Right renal pelvis (tissue), 4 donors: Measurements from ENCODE around the gene HOXB2. TPM values are rescaled to one million over a fixed set of nuclear protein-coding genes. Genes with fewer than 3 reads are reported as not detected.

Experiments used
- DNase-seq, 4 donors: peaks; one replicate each; pipeline ENCODE4 v3.0.0-alpha.2; 2013; ENCODE audit warnings: low read depth in 4 of 4, low spot score in 3 of 4, missing footprints in 1 of 4
- polyA plus RNA-seq, 4 donors: library from polyadenylated mRNA; unstranded; fragments of 120-200 nt; gene quantifications; one replicate each; pipeline ENCODE4 v1.2.1, GENCODE V29; 2013; ENCODE audit not compliant: insufficient read length in 4 of 4

Gene HOXB2
- polyA plus RNA-seq, 4 donors = 43.5 to 61.1 (median 56.7) TPM

GRCh38 chr17:48579760-48580554, 35.0 kb upstream of the HOXB2 start:
- no peak for DNase-seq

DNA sequence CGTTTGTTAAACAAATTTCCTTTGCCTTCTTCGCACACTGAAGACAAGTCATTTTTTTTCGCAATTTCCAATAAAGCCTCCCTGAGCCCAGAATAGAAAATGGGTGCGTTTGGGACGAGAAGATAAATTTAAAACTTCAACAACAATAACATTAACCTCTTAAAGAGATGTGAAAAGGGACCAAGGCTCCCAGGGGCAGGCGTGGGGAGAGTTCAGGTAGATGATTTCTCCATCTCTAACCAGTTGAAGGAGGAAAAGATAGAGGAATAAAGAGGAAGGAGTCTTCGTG, 34.5 kb upstream of the HOXB2 start:
- no peak for DNase-seq

DNA sequence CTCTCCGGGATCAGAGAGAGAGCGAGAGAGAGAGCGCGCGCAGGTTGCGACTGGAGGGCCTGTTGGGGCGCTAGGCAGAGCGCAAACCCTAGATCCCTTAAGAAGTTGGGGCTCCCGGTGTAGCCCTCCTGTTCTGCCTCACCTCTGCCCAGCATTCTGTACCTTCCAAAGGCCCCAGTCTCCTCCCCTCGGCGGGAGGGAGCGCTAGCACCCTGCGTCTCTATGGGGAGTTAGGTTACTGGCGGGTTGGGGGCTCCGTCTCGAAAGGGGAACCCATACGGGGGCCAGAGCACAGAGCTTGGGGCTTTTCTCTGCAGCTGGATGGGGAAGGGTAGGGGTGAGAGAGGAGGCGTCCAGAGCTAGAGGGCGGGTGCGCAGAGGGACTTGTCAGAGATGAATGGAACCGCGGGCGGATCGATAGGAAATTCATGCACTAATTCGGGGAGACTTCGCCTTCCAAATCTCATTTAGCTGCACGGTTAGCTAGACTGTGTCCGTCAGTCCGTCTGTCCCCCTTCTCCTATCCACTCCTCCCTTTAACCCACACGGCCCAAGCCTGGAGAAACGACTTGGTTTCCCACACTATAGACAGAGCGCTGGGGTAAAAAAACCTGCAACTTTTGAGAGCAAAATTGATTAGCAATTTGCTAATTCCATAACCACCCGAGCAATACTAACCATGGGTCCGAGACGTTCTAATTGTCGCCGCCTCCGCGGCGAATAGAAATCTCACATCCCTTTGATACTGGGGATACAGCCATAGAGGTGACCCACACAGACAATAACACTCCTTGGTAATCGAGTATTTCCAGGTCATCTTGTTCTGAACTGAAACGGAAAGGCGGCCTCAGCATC, 33.9 kb upstream of the HOXB2 start:
- DNase-seq = no peak

DNA sequence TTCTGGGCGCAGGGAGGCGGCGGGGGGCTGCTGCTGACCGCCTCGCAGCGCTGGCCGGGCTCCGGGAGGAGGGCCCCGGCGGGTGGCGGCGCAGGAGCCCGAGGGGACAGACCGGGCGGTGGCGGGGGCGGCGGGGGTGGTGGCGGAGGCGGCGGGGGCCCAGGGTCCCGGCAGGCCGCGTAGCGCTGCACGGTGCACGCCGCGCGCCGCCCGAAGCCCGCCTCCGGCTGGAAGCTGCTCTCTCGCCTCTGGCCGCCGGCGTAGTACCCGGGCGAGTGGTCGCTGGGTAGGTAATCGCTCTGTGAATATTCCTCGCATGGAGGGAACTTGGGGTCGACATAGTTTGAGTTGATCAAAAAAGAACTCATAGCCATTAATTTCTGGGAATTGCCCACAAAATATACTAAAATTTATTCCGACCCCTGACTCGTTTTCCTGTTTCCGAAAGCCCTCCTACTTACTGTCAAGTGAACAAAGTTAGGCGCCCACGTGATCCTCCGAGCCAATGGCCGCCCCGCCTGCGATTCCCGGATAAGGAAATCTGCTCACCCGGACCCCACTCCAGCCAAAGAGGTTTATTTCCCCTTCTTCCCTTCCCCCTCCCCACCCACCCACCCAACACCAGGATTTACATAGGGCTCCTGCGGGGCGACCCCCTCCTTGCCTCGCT, 33.2 kb upstream of the HOXB2 start, which contains the start of gene HOXB4:
Gene HOXB4 (minus strand): TSS at position 405 of the 670 bp plus-strand sequence. CDS start 31 bp downstream, at position 374.
- no peak for DNase-seq

DNA sequence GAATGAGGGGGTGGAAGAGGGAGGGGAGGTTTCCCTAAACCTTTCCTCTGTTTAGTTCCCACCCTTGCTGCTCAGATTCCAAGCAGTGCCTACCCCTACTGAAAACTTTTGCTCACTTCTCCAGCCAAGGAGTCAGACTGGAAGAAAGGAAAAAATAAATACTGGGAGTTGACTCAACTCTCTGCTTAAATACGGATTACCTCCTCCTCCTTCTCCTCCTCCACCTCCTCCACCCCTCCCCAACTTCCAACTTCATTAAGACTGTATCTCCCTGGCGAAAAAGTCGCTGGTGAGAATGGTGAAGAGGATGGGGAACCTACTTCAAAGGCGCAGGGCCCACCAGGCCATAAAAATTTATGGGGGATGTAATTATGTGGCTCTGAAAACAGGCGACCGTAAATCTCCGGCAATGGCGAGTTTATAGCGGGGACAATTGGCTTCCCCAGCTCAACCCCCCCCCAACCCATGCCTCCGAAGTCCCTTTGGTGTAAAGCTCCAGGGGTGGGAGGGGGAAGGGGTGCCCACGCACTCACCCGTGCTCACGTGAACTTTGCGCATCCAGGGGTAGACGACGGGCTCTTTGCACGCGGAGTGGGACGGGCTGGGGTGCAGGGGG, 32.5 kb upstream of the HOXB2 start:
- DNase-seq = peak in 3 of 4 donors; percentile 83 to 92 (median 92)

DNA sequence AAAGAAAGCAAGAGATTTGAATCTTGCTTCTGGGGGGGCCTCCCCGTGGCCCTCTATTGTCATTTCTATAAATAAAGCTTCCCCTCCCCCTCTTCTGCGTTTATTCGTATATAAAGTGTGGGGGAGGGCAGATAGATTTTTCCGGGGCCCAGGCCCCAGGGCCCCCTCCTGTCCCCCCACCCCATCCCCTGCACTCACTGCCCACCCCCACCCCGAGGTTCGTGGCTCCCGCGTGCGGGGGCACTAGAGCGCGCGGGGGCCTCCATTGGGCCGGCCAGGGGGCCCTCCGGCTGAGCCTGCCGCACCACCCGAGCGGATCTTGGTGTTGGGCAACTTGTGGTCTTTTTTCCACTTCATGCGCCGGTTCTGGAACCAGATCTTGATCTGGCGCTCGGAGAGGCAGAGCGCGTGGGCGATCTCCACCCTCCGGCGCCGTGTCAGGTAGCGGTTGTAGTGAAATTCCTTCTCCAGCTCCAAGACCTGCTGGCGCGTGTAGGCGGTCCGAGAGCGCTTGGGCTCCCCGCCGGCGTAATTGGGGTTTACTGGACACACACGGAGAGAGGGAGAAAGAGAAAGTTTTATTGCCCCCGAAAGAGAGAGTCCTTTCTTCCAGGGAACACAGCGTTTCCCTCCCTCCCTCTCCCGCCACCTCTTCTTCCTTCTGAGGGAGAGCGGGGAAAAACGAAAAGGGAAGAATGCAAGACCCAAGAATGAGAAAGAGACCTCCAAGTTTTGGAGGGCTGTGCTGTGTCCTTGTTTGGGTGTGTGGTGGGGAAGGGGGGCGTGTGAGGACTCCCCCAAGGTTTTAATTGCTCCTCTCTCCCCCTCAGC, 31.8 kb upstream of the HOXB2 start:
- DNase-seq = no peak

- no peak for DNase-seq
These were observed 31.0 kb upstream of the HOXB2 start for GRCh38 chr17:48575673-48576478.

GRCh38 chr17:48575066-48575582, 30.2 kb upstream of the HOXB2 start:
- DNase-seq = no peak

DNA sequence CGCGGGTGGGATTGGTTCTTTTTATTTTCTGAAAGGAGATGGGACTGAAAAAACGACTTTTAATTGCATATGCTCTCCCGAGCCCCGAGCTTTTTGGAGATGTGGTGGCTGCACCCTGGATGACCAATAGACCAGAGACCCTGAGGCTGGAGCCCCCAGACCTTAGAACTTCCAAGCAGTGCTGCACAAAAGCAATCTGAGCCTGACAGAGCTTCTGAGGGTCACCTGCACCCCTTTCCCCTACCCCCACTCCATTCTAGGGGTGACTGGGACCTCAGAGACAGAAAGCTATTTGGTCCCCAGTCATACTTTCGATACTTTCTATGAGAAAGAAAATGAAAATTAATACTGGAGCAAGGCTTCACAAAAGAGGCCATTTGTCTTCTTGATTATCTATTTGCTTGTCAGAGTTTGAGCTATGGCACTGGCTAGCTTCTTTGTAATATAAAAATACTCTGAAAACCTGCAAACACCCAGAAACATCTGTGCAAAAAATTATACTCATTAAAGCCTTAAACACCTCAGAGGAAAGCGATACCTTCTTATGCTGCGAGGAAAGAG, 29.7 kb upstream of the HOXB2 start:
- DNase-seq = no peak

DNA sequence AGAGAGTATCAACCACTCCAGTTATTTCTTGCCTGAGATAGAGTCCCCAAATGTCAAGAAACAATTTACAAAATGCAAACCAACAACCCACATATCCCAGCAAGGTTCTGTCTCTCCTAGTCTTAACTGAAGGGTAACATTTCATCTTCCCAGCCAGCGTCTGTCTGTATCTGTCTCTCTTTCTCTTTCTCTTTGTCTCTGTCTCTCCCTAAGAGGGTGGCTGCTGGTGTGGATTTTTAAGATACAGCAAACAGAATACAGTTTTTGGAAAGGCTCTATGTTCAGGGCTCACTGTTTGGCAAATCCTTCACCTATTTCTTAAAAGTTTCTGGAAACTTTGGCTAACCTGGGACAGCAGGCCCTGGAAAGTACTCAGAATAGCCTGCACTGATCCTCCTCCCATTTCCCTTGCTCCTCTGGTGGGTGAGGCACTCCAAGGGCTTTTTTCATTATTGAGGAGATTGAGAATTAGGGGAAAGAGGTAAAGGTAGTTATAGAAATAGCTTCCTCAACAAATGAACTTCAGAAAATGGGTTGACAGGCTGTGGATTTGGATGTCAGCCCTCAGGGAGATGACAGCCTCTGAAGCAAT, 27.0 kb upstream of the HOXB2 start:
- DNase-seq = no peak

GRCh38 chr17:48571024-48571818, 26.3 kb upstream of the HOXB2 start:
- no peak for DNase-seq

DNA sequence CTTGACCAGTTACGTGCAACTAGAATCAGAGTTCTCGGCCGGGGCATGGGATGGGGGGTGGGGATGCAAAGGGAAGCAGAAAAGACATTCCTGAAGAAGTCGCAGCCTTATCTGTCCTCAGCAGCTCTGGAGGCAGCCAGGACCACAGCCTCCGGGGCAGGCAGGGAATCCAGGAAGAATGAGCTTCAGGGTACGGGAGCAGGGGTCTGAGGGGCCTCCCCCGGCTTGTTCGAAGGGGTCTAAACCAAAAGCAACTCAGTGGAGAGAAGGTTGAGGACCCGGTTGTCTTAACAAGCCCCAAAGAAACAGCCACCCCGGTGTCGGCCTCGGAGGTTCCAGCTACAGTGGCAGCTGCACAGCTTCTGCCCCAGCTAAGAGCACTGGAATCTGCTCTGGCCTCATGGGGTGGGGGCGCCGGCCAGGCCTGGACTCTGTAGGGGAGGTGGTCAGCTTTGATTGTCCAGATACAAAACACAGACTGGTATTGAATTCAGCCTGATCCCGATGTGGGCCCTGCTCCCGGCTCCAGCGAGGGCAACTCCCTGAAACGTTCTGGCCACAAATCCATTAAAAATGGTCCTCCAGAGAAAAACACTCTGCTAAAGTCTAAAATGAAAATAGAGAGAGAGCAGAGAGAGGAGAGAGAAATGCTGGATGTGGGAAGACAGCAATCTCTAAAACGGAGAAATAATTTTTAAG, 25.6 kb upstream of the HOXB2 start:
- DNase-seq = no peak

- no peak for DNase-seq
These were observed 24.9 kb upstream of the HOXB2 start for GRCh38 chr17:48569674-48570324.

GRCh38 chr17:48569240-48569582, 24.3 kb upstream of the HOXB2 start:
- no peak for DNase-seq

DNA sequence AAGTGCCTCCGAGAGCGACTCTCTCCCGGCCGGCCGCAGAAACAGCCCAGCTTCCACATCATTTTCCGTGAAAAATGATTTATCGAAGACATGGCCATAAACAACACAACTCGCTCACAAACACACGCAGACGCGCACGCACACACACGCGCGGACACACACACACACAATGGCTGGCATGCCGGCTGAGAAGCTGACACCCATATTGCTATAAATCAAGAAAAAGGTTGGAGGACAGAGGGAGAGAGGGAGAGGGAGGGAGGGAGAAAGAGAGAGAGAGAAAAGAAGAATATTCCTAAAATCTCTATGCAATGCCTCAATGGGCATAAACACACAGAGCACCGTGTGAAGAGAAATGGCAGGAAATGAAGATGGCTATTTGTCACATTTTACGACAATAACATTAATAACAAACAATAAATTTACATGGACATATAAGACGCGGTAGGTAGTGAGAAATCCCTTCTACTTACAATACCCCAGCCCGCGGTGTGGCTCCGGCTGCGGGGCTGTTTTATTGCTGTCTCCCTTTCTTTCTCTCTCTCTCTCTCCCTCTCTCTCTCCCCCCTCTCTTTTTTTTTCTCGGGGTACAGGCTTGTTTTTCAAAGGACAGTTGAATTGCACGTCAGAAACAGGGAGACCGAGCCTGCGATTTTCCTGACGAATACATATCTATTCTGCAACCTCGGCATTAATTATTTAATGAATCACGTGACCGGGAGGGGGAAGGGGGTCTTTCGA, 23.8 kb upstream of the HOXB2 start:
- DNase-seq = no peak
